ENCODE data around the gene DEPDC5.
"Not testable (repeated sequence)": the region's sequence is repeated elsewhere in the genome, so short reads cannot be mapped to it uniquely, and the experiment has no call there.

The DEPDC5 gene

GRCh38 chr22:31749636-31750364, 4.0 kb upstream of the DEPDC5 start, which contains the start of gene PRR14L:
Gene PRR14L (minus strand): TSS chr22:31750132. CDS start chr22:31738860, 11,272 bp downstream.
- DNase-seq = peak; percentile 100

- DNase-seq = no peak
Measured at GRCh38 chr22:31750365-31751284, 3.2 kb upstream of the DEPDC5 start.

- DNase-seq = no peak
Measured at GRCh38 chr22:31752096-31752847, 1.5 kb upstream of the DEPDC5 start.

- DNase-seq = peak; percentile 48 to 49
Measured at GRCh38 chr22:31753005-31753633, 700 bp upstream of the DEPDC5 start.

- no peak for DNase-seq
Measured at GRCh38 chr22:31754813-31755212, 994 bp downstream of the DEPDC5 start.

- DNase-seq = no peak
Measured at GRCh38 chr22:31757265-31757664, 3.4 kb downstream of the DEPDC5 start.

- DNase-seq = not testable (repeated sequence)
Measured at GRCh38 chr22:31758860-31759259, 5.0 kb downstream of the DEPDC5 start.

GRCh38 chr22:31764785-31765184, 11.0 kb downstream of the DEPDC5 start:
- no peak for DNase-seq

- no peak for DNase-seq
Measured at GRCh38 chr22:31768422-31769059, 14.7 kb downstream of the DEPDC5 start.

GRCh38 chr22:31773416-31773815, 19.6 kb downstream of the DEPDC5 start:
- no peak for DNase-seq

- no peak for DNase-seq
Measured at GRCh38 chr22:31776231-31776630, 22.4 kb downstream of the DEPDC5 start.

- DNase-seq = no peak
Measured at GRCh38 chr22:31789803-31790202, 36.0 kb downstream of the DEPDC5 start.

- DNase-seq = no peak
Measured at GRCh38 chr22:31790240-31790639, 36.4 kb downstream of the DEPDC5 start.

GRCh38 chr22:31799358-31799757, 45.5 kb downstream of the DEPDC5 start:
- not testable (repeated sequence) for DNase-seq

- DNase-seq = no peak
Measured at GRCh38 chr22:31800065-31800464, 46.2 kb downstream of the DEPDC5 start.

GRCh38 chr22:31800861-31801260, 47.0 kb downstream of the DEPDC5 start:
- not testable (repeated sequence) for DNase-seq

GRCh38 chr22:31802575-31802974, 48.8 kb downstream of the DEPDC5 start:
- no peak for DNase-seq

- DNase-seq = no peak
Measured at GRCh38 chr22:31806751-31807150, 52.9 kb downstream of the DEPDC5 start.

GRCh38 chr22:31812977-31813605, 59.3 kb downstream of the DEPDC5 start:
- DNase-seq = no peak

GRCh38 chr22:31813898-31814297, 60.1 kb downstream of the DEPDC5 start:
- DNase-seq = not testable (repeated sequence)

- DNase-seq = no peak
Measured at GRCh38 chr22:31814942-31815341, 61.1 kb downstream of the DEPDC5 start.
